Caco-2 (cell line): ENCODE measurements around the gene SLFN11. TPM values are rescaled to one million over a fixed set of nuclear protein-coding genes. Genes with fewer than 3 reads are reported as not detected.

Experiments used
- BruUV-seq: library from RNA; stranded (reverse); fragments of 400-500 nt; replicated peaks from 2 replicates; lab custom pipeline; 2021; lab: Mats Ljungman, UMichigan
- CTCF ChIA-PET: fragments of 300-600 bp; sonication (Branson Sonifier 250); formaldehyde crosslinking; loops from one replicate; lab custom pipeline; 2022; ENCODE audit warnings: antibody characterized with exemption; lab: Charles Lee
- POLR2A ChIA-PET: fragments of 300-600 bp; sonication (Branson Sonifier 250); formaldehyde crosslinking; loops from one replicate; lab custom pipeline; 2022; ENCODE audit warnings: antibody characterized with exemption; lab: Charles Lee
- DNase-seq, 2 experiments: peaks; one replicate each; pipeline versions ENCODE4 v3.0.0 to v3.0.0-alpha.2; 2020 to 2022
- H3K27me3 ChIP-seq: replicated peaks from 2 replicates; pipeline ENCODE4 v1.6.0; 2011; ENCODE audit warnings: low read length; ENCODE audit not compliant: control insufficient read depth, insufficient read depth
- H3K36me3 ChIP-seq: 2 replicates; pipeline ENCODE4 v1.5.1; 2011; ENCODE audit warnings: low read length; ENCODE audit not compliant: control insufficient read depth, insufficient read depth
- H3K4me1 ChIP-seq: fragments of 250-450 bp; sonication (Bioruptor Pico); 2 replicates; pipeline ENCODE4 v1.5.1; 2020; ENCODE audit warnings: mild to moderate bottlenecking
- H3K4me3 ChIP-seq: 2 replicates; pipeline ENCODE4 v1.5.1; 2011; ENCODE audit warnings: low read depth, mild to moderate bottlenecking, control low read depth, low read length
- H3K9me3 ChIP-seq: fragments of 250-450 bp; sonication (Bioruptor Pico); 2 replicates; pipeline ENCODE4 v1.5.1; 2020; ENCODE audit warnings: mild to moderate bottlenecking, moderate library complexity
- H3K27ac Mint-ChIP-seq: one replicate; pipeline ENCODE4 v1.8.0; 2022; ENCODE audit warnings: mixed read lengths; ENCODE audit not compliant: unreplicated experiment
- H3K27me3 Mint-ChIP-seq: one replicate; pipeline ENCODE4 v1.8.0; 2022; ENCODE audit warnings: mixed read lengths; ENCODE audit not compliant: insufficient read depth, unreplicated experiment
- H3K36me3 Mint-ChIP-seq: one replicate; pipeline ENCODE4 v1.8.0; 2022; ENCODE audit warnings: mild to moderate bottlenecking, mixed read lengths; ENCODE audit not compliant: insufficient read depth, unreplicated experiment
- H3K4me1 Mint-ChIP-seq: one replicate; pipeline ENCODE4 v1.8.0; 2022; ENCODE audit warnings: low read depth, mixed read lengths; ENCODE audit not compliant: unreplicated experiment
- H3K4me3 Mint-ChIP-seq: one replicate; pipeline ENCODE4 v1.8.0; 2022; ENCODE audit warnings: mild to moderate bottlenecking, moderate library complexity, mixed read lengths; ENCODE audit not compliant: unreplicated experiment
- H3K9me3 Mint-ChIP-seq: one replicate; pipeline ENCODE4 v1.8.0; 2022; ENCODE audit warnings: mixed read lengths; ENCODE audit not compliant: unreplicated experiment
- intact Hi-C: fragments of 100-400 bp; cut with micrococcal nuclease; formaldehyde crosslinking; loops from one replicate; pipeline ENCODE4 v1.10.0; 2022; ENCODE audit not compliant: unreplicated experiment
- total RNA-seq: library from RNA; stranded (reverse); gene quantifications from 2 replicates; pipeline ENCODE4 v1.2.3, GENCODE V29; 2022
- TF ChIP-seq, protein P1 (sequence below), 2 experiments: fragments of 200-600 bp in 1 of 2; IDR thresholded peaks; 1 replicate in 1 of 2; 2 replicates in 1 of 2; pipeline versions ENCODE4 v1.5.1 to v1.8.0; 2011 to 2022; ENCODE audit warnings: antibody characterized with exemption in 1 of 2, control low read depth in 1 of 2, inconsistent platforms in 1 of 2, low read depth in 1 of 2, low read length in 1 of 2, mild to moderate bottlenecking in 1 of 2, moderate library complexity in 1 of 2; ENCODE audit not compliant: insufficient read depth in 1 of 2, severe bottlenecking in 1 of 2, unreplicated experiment in 1 of 2

The SLFN11 gene
- total RNA-seq, 1 experiment from 2014 or later = not detected

DNA sequence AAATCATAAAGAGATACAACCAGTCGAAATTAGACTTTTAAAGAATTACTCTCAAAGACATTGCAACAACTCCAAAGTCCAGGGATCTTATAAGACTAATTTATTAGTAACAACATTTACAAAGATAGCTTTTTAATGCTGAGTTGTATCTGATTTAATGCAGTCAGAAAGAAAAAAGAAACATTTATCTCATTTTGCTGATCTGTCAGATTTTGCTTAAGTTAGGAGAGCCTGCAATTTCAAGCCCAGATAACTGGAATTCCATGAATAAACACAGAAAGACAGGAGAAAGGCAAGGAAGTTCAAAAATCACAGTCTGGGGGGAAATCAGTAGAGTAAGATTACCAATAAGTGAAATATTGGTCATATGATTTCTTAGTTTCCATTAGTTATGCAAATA is 22.9 kb downstream of the SLFN11 start:
- no peaks in the 10 kb centered on the region for H3K4me1 Mint-ChIP-seq
- CTCF ChIA-PET = no interaction called here

DNA sequence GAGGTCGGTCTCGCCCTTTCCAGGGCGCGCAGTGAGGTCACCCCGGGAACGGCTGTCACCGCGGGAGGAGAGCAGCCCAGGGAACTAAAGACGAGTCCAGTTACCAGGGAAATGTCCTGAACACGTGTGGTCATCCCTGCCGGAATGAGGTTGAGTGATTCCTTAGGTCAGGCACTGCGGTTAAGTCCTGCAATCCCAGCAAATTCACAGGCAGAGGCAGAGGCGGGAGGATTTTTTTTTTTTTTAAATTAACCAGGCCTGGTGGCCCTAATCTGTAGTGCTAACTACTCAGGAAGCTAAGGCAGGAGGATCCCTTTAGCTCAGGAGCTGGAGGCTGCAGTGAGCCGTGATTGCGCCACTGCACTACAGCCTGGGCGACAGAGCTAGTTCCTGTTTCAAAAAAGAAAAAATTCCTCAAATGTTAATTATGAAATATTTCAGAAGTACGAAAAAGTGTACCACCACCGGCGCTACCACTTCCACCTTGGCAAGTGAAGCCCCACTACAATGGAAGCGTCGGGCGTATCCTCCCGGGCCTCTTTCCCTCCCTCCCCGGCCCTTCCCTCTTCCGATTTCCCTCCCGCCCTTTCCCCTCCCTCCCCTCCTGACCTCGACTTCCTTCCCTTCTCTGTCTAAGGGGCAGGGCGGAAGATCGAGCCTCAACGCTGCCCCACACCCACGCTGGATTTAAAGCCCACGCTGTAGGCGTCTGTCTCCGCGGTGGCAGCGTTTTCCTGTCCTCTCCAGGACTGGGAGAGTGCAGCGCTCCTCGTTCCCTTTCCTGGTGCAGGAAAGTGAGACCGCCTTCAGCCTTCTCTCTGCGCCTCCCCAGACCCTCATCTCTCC is 27.3 kb downstream of the SLFN11 start:
- H3K4me1 ChIP-seq = no peaks in the 10 kb centered on the region
- no peak overlapping the region for H3K4me3 Mint-ChIP-seq
- H3K4me3 ChIP-seq = no peak overlapping the region
- intact Hi-C loops = no loop called here
- no peaks in the 10 kb centered on the region for H3K36me3 ChIP-seq
- no peak overlapping the region for H3K27ac Mint-ChIP-seq
- H3K9me3 ChIP-seq = peaks cover 1% of the 10 kb centered on the region; the same call in 1 of the 2 replicates
- peaks cover 6% of the 10 kb centered on the region for H3K27me3 Mint-ChIP-seq
- H3K9me3 Mint-ChIP-seq = peaks cover 11% of the 10 kb centered on the region
- TF ChIP-seq, protein P1, sequence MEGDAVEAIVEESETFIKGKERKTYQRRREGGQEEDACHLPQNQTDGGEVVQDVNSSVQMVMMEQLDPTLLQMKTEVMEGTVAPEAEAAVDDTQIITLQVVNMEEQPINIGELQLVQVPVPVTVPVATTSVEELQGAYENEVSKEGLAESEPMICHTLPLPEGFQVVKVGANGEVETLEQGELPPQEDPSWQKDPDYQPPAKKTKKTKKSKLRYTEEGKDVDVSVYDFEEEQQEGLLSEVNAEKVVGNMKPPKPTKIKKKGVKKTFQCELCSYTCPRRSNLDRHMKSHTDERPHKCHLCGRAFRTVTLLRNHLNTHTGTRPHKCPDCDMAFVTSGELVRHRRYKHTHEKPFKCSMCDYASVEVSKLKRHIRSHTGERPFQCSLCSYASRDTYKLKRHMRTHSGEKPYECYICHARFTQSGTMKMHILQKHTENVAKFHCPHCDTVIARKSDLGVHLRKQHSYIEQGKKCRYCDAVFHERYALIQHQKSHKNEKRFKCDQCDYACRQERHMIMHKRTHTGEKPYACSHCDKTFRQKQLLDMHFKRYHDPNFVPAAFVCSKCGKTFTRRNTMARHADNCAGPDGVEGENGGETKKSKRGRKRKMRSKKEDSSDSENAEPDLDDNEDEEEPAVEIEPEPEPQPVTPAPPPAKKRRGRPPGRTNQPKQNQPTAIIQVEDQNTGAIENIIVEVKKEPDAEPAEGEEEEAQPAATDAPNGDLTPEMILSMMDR (IDR thresholded peaks at IDR 0.05; ENCODE audit: insufficient read depth in 1 of 2, low read depth in 1 of 2, low read length in 1 of 2, severe bottlenecking in 1 of 2, unreplicated experiment in 1 of 2) = no peak
- POLR2A ChIA-PET = no interaction called here
- no peaks in the 10 kb centered on the region; the same call in 1 of the 2 replicates for H3K27me3 ChIP-seq
- BruUV-seq = no TSS peak
- CTCF ChIA-PET = no interaction called here
- DNase-seq = no peak
- H3K36me3 Mint-ChIP-seq = no peaks in the 10 kb centered on the region
- H3K4me1 Mint-ChIP-seq = no peaks in the 10 kb centered on the region

More for the DNA sequence above, 22.9 kb downstream of the SLFN11 start:
- TF ChIP-seq, protein P1 (IDR thresholded peaks at IDR 0.05; ENCODE audit: insufficient read depth in 1 of 2, low read depth in 1 of 2, low read length in 1 of 2, severe bottlenecking in 1 of 2, unreplicated experiment in 1 of 2) = no peak
- Mint-ChIP-seq H3K36me3 (no peaks in the 10 kb centered on the region), H3K27ac (no peak overlapping the region), H3K4me3 (no peak overlapping the region), H3K9me3 (no peaks in the 10 kb centered on the region), H3K27me3 (peaks cover 2% of the 10 kb centered on the region)
- no peak overlapping the region for H3K4me3 ChIP-seq
- BruUV-seq = no TSS peak
- H3K36me3 ChIP-seq = no peaks in the 10 kb centered on the region
- POLR2A ChIA-PET = no interaction called here
- no peaks in the 10 kb centered on the region for H3K27me3 ChIP-seq
- no peaks in the 10 kb centered on the region for H3K4me1 ChIP-seq
- H3K9me3 ChIP-seq = no peaks in the 10 kb centered on the region
- intact Hi-C loops = no loop called here
- DNase-seq = no peak

DNA sequence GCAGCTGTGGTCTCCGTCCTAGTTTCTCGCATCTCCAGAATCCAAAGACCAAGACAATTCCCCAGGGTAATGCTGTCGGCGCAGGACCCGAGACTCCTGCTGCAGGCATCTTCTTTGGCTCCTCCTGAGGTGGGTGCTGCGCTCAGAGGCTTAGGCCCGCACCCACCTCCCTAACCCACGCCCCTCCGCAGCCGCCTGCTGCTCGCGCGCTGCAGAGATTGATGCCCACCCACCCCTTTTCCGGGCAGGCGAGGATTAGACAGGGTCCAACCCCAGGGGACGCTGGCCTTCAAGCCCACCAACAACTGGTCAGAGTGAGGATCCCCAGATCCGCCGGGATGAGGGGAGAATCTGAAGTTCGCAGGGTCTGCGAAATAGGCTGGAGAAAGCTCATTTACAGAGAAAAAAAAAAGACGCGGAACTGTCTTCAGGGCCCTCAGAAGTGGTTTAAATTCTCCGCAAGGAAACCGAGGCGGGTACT is 27.9 kb downstream of the SLFN11 start:
- no peaks in the 10 kb centered on the region for H3K4me1 Mint-ChIP-seq

More for the DNA sequence above, 27.9 kb downstream of the SLFN11 start:
- Histone ChIP-seq H3K36me3 (no peaks in the 10 kb centered on the region), H3K27me3 (no peaks in the 10 kb centered on the region; the same call in 1 of the 2 replicates), H3K4me3 (no peak overlapping the region), H3K4me1 (no peaks in the 10 kb centered on the region), H3K9me3 (peaks cover 5% of the 10 kb centered on the region)
- no TSS peak for BruUV-seq
- H3K27ac Mint-ChIP-seq = no peak overlapping the region
- intact Hi-C loops = no loop called here
- ChIA-PET CTCF (no interaction called here), POLR2A (no interaction called here)
- peaks cover 16% of the 10 kb centered on the region for H3K9me3 Mint-ChIP-seq
- DNase-seq = no peak
- H3K27me3 Mint-ChIP-seq = peaks cover 6% of the 10 kb centered on the region
- TF ChIP-seq, protein P1 (IDR thresholded peaks at IDR 0.05; ENCODE audit: insufficient read depth in 1 of 2, low read depth in 1 of 2, low read length in 1 of 2, severe bottlenecking in 1 of 2, unreplicated experiment in 1 of 2) = no peak
- H3K36me3 Mint-ChIP-seq = no peaks in the 10 kb centered on the region
- H3K4me3 Mint-ChIP-seq = no peak overlapping the region
